Pancreas (tissue), 10 donors: ENCODE results near the gene NR6A1. TPM values are rescaled to one million over a fixed set of nuclear protein-coding genes. Genes with fewer than 3 reads are reported as not detected.

ENCODE experiments used
- ATAC-seq, 4 donors: fragments of 200-7000 bp; cut with Tn5 transposase; one replicate each; pipeline versions ENCODE4 v1.8.0 to v1.9.1; 2020; ENCODE audit warnings: mild to moderate bottlenecking in 4 of 4, moderate library complexity in 4 of 4
- DNase-seq, 6 donors: peaks; one replicate each; pipeline ENCODE4 v3.0.0-alpha.2; 2020
- FAIRE-seq: peaks from 2 replicates; lab custom pipeline; 2012; peaks lifted over from hg19 to GRCh38; lab: Jason Lieb, UNC
- H3K27ac ChIP-seq, 4 donors: fragments of 200-600 bp; sonication (generic); 1 replicate in 3 of 4; 2 replicates in 1 of 4; pipeline versions ENCODE4 v1.5.0 to v1.8.0; 2020
- H3K27me3 ChIP-seq, 4 donors: fragments of 200-600 bp; one replicate each; pipeline ENCODE4 v1.8.0; 2021
- H3K36me3 ChIP-seq, 3 donors: fragments of 200-600 bp; sonication (generic) in 1 of 3; one replicate each; pipeline versions ENCODE4 v1.5.0 to v1.8.0; 2020 to 2021
- H3K4me1 ChIP-seq, 3 donors: fragments of 200-600 bp; one replicate each; pipeline ENCODE4 v1.8.0; 2021
- H3K4me3 ChIP-seq, 4 donors: fragments of 200-600 bp; sonication (generic) in 2 of 4; one replicate each; pipeline versions ENCODE4 v1.5.0 to v1.8.0; 2020 to 2021
- H3K9me3 ChIP-seq, 4 donors: fragments of 200-600 bp; one replicate each; pipeline ENCODE4 v1.8.0; 2021
- CTCF ChIP-seq, 4 donors: fragments of 200-600 bp; sonication (generic) in 3 of 4; IDR thresholded peaks; one replicate each; pipeline versions ENCODE4 v1.5.0 to v1.8.0; 2021; ENCODE audit warnings: antibody characterized with exemption in 4 of 4
- WGBS, 2 donors: extraction: QIAGEN DNeasy Blood & Tissue Kit; methylation state at CpG; one replicate each; pipeline ENCODE4 v1.1.7; 2013; 5-methylcytosine and 5-hydroxymethylcytosine counted together
- intact Hi-C, 3 donors: fragments of 100-400 bp; cut with DNase I; formaldehyde crosslinking; loops; one replicate each; pipeline versions ENCODE4 v1.11.1 to v1.14.2; 2022
- polyA plus RNA-seq, 2 donors: library from polyadenylated mRNA; stranded (reverse); fragments of 200-250 nt; gene quantifications; one replicate each; pipeline ENCODE4 v1.2.3, GENCODE V29; 2013
- total RNA-seq, 6 donors: library from RNA; stranded (reverse); fragmentation: NEBNext Ultra II Directional in 4 of 6; extraction: Animal tissue kit (Norgen Biotek cat#: 25700) in 4 of 6; gene quantifications; one replicate each; pipeline versions ENCODE4 v1.2.1 to v1.2.4, GENCODE V29; 2021 to 2023
- donor health status: healthy with polysubstance abuse.
- donor health status: DM: no; HTN: no; CAD: no; lungs with moderate emphysema.
- donor health status: DM: no; HTN: no; CAD: no.
- donor health status: control.
- donor health status: control.
- donor health status: Bipolar disorder and iron deficiency.
- donor health status: DM: yes; HTN: yes; CAD: no.
- donor health status: DM: no; HTN: no; CAD: no.
- donor health status: DM: no; HTN: no; CAD: no.
- donor health status: DM: yes; HTN: yes; CAD: no.

The NR6A1 gene
- total and polyA plus RNA-seq, 8 donors = 2.1 to 3.9 (median 2.6) TPM

- intact Hi-C loops = no loop called here
- H3K27ac ChIP-seq = no peak overlapping the region
- no peaks in the 10 kb centered on the region for H3K36me3 ChIP-seq
- no peak for TF ChIP-seq CTCF (IDR thresholded peaks at IDR 0.05)
- no peak for FAIRE-seq
- no peak for DNase-seq
- H3K27me3 ChIP-seq = no peaks in the 10 kb centered on the region
- no peak overlapping the region for H3K4me3 ChIP-seq
- no peaks in the 10 kb centered on the region for H3K9me3 ChIP-seq
- no peaks in the 10 kb centered on the region for H3K4me1 ChIP-seq
- WGBS, 2 donors = 94 to 95% methylated on average over 60 of the region's 60 CpGs
- no peak for ATAC-seq
These were observed 38.8 kb upstream of the NR6A1 start for GRCh38 chr9:124809741-124810500.

- TF ChIP-seq CTCF (IDR thresholded peaks at IDR 0.05) = no peak
- ATAC-seq (no peak), FAIRE-seq (no peak), DNase-seq (no peak)
- Histone ChIP-seq H3K27ac (no peak overlapping the region), H3K36me3 (no peaks in the 10 kb centered on the region), H3K9me3 (no peaks in the 10 kb centered on the region), H3K27me3 (no peaks in the 10 kb centered on the region), H3K4me3 (no peak overlapping the region), H3K4me1 (no peaks in the 10 kb centered on the region)
- intact Hi-C loops = no loop called here
- WGBS, 2 donors = 94 to 95% methylated on average over 6 of the region's 6 CpGs
These were observed 38.1 kb upstream of the NR6A1 start for GRCh38 chr9:124809211-124809610.

- no peak for FAIRE-seq
- Histone ChIP-seq H3K4me1 (no peaks in the 10 kb centered on the region), H3K4me3 (no peak overlapping the region), H3K9me3 (no peaks in the 10 kb centered on the region), H3K27me3 (no peaks in the 10 kb centered on the region), H3K36me3 (no peaks in the 10 kb centered on the region), H3K27ac (no peak overlapping the region)
- intact Hi-C loops = no loop called here
- no peak for DNase-seq
- 88% methylated on average over 12 of the region's 12 CpGs for WGBS, 2 donors
- no peak for ATAC-seq
- TF ChIP-seq CTCF (IDR thresholded peaks at IDR 0.05) = no peak
These were observed 37.3 kb upstream of the NR6A1 start for GRCh38 chr9:124808246-124808956.

- DNase-seq = no peak
- intact Hi-C loops = no loop called here
These were observed 34.1 kb upstream of the NR6A1 start for GRCh38 chr9:124805186-124805585.

More at GRCh38 chr9:124805186-124805585, 34.1 kb upstream of the NR6A1 start:
- no peak for FAIRE-seq
- Histone ChIP-seq H3K27me3 (no peaks in the 10 kb centered on the region), H3K4me1 (peaks cover under 1 to 7% (median 3%) of the 10 kb centered on the region in 3 donors), H3K36me3 (no peaks in the 10 kb centered on the region), H3K4me3 (no peak overlapping the region), H3K27ac (no peak overlapping the region), H3K9me3 (no peaks in the 10 kb centered on the region)
- 59 to 62% methylated on average over 4 of the region's 4 CpGs for WGBS, 2 donors
- TF ChIP-seq CTCF (IDR thresholded peaks at IDR 0.05) = no peak
- no peak for ATAC-seq
